ENCODE results near the gene PAPPA2.
"Not testable (repeated sequence)": the region's sequence is repeated elsewhere in the genome, so short reads cannot be mapped to it uniquely, and the experiment has no call there.

Gene PAPPA2

DNA sequence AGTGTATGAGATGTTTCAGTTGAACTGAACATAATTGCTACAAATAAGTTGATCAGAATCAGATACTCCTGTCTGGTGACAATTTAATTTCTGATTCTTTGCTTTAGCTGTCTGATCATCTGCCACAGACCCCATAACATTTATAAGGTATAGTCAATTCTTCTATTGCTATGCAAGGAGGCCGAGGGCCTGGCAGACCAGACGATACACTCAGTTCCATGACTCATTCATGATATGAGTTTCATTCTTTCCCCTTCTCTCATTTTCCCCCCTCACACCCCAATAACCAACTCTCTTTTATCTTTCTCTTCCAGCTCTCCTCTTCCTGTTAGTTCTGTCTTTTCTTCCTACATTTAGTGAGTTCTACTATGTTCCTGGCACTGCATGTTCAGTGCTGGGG, 236.8 kb downstream of the PAPPA2 start:
- no peak for DNase-seq

DNA sequence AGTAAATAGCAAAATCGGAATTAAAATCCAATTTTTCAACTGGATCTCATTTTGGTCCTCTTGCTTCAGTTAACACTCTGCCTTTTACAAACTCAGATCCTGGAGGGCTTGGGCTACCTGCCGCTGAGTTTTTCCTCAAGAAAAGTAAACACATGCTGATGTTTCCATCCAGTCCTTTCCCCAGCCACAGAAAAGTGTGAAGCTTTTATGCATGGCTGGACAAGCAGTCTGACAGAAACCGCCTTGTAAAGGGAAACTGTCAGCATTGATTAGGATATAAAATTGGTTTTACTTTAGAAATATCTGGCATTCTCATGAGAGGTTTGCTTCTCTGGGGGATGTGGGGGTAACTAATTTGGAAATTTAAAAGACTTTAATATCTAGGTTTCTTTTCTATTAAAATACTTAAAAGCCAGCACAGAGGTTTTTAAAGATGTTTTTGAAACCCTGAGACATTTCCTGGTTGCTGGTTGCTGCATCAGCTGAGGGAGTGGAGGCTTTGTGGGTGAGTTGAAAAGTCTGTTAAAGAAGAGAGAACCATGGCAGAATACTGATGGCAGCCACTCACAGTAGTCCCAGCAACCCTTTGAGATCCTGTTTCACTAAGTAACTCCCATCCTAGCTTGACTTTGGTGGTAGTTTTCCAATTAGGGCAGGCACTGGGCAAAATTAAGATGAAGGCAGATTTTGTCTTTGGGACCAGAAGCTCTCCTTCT, 238.3 kb downstream of the PAPPA2 start:
- DNase-seq, result no peak

DNA sequence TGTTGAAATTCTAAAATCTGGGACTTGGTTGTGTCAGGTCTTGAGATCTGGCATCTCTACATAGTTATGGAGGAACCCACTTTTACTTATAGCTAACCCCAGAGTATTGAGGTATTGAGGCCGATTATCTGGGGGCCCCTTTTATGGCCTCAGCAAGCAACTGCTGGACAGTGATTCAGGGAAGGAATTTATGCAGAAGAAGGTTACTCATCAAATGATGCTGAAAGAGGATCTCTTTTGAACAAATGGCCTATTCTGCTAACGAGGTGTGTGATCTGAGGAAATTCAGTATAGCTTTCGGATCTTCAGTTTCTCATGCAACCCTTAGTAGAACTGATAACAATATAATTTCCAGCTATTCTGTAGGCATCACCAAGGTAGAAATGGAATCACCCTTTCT, 239.9 kb downstream of the PAPPA2 start:
- no peak for DNase-seq

DNA sequence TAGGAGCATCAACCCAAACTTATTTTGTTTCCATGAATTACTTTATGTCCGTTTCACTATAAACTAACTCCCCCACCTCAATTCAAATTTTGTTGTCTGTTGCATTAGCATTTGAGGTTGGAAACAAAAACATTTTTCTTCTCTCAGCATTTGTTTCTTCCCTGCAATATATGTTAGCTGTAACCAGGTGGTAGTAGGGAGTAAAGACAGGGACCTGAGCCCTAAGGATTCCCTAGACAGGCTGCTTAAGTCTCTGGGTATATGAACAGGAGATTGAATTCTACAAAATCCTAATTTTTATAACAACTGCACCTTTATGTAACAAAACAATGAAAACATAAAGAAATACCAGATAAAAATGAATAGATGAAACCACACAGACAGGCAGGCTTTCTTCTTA, 242.6 kb downstream of the PAPPA2 start:
- DNase-seq, result no peak

DNA sequence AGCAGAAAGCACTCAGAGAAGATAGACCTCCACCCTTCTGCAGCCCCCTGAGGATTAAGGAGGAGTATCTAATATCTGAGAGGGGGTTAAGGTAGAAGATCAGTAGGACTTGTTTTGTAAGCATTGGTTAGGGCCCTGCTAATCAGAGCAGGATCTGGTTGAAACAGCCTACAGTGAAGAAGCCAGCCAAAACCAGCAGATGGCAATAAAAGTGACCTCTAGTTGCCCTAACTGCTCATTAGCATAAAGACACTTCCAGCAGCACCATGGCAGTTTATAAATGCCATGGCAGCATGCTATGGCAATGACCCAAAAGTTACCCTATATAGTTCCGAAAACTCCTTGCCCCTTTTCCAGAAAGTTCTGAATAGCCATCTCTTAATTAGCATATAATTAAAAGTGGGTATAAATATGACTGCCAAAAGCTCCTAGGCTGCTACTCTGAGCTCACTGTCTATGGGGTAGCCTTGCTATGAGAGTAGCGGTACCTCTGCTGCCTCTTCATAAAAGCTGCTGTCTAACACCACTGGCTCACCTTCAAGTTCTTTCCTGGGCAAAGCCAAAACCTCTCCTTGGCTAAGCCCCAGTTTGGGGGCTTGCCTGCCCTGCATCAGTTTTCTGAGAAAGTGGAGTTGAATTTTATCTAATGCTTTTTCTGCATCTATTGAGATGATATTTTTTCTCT, 254.2 kb downstream of the PAPPA2 start:
- DNase-seq, result no peak

DNA sequence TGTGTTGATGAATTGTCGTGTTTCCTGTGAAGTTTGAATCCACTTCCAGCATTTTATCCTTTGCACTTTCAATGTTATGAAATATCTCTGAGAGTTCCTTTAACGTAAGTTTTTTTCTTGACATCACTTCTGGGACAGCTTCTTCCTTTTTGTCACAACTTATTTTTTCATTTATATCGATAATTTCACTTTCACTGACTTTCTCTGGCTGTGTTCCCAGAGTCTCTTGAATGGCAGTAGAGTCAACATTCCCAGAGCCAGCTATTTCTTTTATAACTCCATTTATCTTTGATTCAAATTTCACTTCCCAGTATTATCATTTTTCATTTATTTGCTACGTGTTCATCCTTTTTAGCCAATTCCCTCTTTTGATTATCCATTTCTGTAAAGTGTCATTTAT, 256.5 kb downstream of the PAPPA2 start:
- no peak for DNase-seq

DNA sequence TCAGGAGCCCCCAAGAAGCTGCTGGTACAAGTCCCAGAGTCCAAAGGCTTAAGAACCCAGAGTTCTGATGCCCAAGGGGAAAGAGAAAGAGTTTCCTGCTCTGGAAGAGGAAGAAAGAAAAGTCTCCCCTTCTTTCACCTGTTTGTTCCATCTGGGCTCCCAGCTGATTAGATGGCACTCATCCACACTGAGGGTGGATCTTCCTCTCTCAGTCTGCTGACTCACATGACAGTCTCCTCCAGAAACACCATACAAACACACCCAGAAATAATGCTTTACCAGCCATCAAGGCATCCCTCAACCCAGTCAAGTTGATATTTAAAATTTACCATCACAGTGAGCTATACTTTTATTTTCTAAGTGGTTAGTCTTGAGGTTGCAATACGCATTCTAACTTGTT, 257.9 kb downstream of the PAPPA2 start:
- DNase-seq, result no peak

DNA sequence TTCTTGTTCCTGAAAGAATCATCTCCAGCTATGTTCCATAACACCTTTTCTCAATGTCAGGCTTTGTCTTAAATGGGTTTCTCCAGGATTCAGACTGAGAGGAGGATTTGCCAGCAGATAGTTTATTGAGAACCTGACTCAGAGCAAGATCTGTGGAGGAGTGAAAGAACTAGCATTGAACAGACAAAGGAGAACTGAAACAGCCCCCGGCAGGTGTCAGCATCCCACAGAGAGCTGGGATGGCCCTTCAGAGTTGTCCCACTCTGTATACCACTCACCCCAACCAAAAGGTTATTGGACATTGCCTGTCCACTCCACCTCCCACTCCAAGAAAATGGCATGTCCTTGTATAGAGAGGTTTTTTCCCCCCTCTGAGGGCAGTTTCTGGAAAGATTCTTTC, 270.7 kb downstream of the PAPPA2 start:
- no peak for DNase-seq

DNA sequence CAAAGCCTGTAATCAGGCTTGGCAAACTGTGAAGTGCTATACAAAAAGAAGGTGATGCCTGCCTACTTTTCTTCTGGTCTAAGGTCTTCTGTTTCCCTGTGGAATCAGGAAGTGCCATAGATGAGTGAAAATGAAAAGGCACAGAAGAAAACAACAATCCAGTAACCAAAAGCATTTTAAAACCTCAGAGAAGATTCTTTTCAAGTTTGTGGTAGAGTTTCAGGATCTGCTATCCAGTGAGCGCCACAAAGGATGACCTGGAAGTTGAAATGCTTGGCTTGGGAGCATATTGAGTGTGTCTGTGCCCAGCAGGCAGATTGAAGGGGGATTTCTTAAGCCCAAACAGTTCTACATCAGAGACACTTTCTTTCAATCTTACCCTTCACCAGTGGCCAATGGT, 272.2 kb downstream of the PAPPA2 start:
- DNase-seq, result no peak

DNA sequence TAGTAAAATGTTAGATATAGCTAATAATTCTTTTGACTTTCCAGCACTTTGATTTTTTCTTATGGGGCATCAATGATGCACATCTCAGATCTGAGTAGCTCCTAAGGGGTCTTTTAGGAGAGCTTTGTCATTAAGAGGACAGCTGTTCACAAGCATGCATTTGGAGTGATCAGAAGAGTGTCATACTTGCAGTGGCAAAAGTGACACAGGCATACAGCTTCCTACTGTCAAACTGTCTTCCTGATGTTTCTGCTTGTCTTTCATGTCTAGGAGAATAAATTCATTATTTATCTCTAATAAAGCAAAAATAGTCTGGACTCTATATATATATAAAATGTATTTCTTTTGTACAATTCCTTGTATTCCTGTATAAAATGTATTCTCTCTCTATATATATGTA, 273.0 kb downstream of the PAPPA2 start:
- no peak for DNase-seq

DNA sequence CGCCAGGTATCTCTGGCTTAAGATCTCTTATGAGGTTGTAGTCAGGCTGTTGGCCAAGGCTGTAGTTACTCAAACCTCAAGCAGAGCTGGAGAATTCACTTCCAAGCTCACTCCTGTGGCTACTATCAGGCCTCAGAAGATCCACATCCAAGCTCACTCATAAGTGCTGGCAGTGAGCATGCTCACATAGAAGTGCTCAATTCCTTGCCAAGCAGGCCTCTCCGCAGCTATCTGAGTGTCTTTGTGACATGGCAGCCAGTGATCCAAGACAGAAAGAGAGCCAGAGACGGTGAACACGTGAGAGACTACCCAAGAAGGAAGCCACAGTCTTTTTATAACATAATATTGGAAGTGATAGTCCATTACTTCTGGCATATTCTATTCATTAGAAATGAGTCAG, 278.2 kb downstream of the PAPPA2 start:
- DNase-seq, result no peak

DNA sequence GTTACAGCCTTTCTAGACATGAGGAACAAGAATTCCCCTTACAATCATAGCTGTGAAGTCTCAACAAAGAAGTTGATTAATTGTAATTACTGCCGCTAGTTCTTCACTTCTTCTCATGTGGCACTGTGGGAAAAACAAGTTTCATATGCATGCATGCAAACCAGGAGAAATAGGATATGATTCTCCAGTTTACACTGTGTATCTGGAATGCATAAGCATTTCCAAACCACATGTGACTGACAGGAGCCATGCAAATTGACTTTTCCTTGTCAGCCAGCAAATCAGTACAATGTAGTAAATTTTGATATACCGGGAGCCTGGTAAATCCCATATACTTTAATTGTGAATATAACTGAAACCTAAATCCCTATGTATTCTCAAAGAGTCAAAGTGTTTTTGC, 279.3 kb downstream of the PAPPA2 start:
- DNase-seq, result no peak

DNA sequence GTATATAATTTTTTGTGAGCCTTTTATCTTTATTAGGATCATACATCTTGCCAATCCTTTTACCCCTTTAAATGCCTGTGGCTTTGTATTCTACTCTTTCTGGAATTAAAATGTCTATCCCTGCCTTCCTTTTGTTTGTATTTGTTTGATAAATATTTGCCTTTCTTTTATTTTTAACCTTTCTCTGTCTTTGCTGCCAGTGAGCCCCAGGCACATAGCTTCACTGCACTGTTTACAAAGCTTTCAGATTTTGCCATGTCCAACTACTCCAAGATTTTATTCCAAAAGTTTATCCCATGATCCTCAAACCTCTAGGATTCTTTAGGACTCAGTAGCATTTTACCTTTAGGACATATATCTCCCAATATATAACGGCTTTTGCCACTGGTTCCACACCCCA, 281.2 kb downstream of the PAPPA2 start:
- no peak for DNase-seq

DNA sequence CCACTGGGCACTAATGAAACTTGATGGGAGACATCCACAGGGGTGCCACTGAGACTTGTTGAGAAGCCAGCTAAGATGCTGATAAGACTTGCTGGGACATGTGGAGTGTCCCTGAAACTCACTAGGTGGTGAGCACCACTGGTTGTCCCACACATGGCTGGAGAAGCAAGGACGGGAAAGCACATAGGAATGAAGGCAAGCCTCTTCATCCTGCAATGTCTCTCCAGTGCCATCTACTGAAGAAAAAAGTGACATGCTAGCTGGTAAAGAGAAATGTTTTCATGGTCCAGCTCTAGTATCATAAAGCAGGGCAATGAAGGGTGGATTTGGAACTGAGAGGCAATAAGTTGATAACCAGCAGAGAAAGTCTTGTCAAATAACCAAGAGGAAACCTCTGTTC, 283.0 kb downstream of the PAPPA2 start:
- DNase-seq, result no peak

DNA sequence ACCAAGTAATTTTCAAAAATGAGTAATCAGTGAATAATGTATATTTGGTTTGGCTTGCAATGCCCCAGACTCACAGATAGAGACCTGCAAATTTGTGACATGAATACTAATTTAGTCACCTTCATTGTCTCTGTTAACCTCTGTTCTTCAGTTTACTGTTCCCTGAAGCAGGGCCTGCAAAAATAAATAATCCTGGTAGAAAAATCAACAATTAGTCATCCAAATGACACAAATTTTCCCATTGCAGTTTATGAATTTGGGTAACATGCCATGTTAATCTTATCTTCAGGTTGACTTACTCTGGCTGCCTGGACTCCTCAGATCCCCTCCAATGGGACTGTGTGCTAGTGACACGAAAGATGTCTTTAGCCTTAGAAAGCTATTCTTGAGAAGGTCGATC, 289.5 kb downstream of the PAPPA2 start:
- no peak for DNase-seq

DNA sequence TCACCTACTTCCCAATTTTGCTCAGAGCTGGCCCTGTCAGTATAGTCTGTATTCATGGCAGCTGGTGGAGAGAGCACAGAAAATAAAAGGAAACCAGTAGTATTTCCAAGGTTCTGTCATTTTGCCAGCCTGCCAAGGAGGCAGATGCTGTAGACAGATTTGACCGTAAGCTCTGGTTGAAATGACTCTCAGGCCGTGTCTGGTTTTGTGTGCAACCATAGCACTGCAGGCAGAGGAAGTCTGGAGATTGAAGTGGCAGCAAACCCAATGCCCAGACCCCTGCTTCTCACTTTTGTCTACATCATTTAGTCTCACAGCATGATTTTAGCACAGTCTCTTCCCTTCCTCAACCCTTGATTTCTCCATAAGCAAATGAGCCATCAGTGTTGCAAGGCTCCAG, 291.7 kb downstream of the PAPPA2 start:
- DNase-seq, result no peak

DNA sequence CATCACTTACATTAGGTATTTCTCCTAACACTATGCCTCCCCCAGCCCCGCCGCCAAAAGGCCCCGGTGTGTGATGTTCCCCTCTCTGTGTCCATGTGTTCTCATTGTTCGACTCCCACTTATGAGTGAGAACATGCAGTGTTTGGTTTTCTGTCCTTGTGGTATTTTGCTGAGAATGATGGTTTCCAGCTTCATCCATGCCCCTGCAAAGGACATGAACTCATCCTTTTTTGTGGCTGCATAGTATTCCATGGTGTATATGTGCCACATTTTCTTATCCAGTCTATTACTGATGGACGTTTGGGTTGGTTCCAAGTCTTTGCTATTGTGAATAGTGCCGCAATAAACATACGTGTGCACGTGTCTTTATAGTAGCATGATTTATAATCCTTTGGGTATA, 293.8 kb downstream of the PAPPA2 start:
- not testable (repeated sequence) for DNase-seq

DNA sequence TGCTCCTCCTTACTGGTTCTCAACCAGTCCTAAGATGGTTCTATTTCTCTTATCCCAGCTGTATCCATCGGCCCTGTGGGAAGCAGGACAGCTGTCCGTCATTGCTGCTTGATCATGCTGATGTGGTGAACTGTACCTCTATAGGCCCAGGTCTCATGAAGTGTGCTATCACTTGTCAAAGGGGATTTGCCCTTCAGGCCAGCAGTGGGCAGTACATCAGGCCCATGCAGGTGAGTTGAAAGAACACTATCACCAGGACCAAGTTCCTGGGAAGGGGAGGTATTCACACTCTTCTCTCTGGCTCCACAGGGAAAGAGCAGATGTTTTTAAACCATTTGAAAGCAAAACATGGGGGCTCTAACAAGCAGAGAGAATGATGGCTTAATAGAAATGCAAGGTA, 302.6 kb downstream of the PAPPA2 start:
- DNase-seq, result no peak

DNA sequence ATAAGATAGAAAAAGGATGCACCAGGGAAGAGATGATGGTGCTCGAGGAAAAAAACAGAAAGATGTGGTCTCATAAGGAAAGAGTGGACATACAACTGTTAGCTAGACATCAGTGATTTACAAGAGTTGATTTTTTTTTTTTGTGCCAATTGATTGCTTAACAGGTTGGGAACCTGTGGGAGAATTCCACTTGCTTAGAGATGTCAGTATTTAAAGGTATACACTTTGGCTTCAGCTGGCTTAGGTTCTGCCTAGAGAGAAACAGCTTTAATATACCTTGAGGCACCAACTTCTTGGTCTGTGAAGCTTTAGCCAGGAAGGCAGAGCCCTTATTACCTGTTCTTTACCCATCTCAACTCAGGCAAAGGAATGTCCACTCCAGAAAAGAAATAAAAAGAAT, 303.8 kb downstream of the PAPPA2 start:
- no peak for DNase-seq

DNA sequence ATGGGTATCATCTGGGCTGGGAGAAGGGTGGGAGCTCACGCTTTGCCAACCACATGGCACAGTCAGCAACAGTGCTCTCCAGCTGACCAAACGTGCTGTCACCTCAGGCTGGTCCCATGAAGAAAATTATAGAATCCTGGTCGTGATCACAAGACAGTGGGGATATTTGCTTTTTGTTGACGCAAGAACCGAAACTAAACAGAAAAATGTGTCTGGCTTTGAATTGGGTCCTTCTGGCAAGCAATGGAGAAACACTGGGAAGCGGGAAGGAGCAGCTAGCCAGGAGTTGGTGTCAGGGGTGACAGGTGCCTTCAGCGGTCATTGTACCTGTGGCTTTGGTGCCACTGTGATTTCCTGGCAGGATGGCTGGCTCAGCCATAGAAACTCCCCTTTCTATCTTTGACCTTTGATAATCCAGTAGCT, 304.8 kb downstream of the PAPPA2 start:
- DNase-seq, result no peak

DNA sequence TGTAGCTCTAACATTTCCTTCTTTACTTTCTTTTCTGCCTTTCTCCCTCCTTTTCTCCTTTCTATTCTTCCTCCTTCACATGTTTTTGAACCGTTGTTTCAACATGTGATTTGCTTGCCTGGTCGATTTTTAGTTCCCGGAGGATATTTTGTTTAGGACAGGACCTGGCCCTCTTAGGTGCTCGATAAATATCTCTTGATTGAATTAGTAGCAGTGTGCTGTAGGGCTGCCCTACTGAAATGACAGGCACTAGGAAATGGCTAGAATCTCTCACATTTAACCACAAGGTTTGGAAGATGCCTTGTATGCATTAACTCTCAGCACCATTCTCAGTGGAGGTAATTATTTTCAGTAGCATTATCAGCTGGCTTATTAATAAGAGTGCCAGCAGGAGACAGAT, 305.6 kb downstream of the PAPPA2 start:
- no peak for DNase-seq

DNA sequence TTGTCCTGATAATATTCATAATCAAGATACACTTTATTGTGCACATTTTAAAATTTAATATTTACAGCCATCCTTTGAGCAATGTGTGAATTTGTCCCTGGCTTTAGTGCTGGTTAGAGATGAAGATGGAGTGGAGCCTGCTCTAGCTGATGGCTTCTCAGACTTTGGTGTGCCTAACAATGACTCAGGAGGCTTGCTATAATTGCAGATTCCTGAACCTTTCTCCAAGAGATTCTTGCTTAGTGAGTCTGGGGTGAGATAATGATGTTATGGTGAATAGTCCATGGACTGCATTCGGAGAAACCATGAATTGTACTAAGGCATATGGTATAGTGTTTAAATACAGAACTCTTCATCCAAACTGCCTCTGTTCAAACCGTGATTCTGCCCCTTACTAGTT, 307.1 kb downstream of the PAPPA2 start:
- no peak for DNase-seq

DNA sequence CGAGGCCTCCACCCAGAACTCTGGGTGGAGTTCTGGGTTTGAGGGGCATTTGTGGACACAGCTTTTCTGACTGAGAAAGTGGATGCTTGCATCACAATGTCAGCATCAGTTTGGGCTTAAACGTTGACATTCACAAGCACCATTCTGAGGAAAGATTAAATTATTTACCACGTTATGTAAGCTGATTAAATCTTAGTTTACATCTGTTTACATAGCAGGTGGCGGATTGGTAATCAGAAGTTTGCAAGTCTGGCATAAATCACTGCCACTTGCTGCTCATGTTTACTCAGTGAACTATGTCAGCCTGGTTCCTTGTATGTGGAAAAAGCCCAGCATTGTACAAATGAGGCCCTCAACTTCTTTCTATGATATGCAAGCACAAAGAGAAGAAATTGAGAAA, 310.1 kb downstream of the PAPPA2 start:
- DNase-seq, result no peak

DNA sequence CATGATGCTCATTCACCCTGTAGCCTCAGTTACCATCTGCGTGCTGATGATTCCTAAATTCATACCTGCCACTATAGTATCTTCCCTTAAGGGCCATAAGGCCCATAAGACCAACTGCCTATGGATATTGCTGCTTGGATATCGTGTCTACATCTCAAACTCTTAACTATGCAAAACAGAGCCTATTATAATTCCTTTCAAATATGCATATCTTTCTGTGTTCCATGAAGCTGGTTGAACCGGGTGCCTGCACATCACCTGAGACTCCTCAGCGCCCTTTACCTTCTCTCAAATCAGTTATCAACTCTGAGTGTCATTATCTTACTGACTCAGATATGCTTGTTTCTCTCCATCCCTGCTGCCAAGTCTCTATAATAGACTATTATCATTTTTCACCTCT, 311.2 kb downstream of the PAPPA2 start:
- no peak for DNase-seq

DNA sequence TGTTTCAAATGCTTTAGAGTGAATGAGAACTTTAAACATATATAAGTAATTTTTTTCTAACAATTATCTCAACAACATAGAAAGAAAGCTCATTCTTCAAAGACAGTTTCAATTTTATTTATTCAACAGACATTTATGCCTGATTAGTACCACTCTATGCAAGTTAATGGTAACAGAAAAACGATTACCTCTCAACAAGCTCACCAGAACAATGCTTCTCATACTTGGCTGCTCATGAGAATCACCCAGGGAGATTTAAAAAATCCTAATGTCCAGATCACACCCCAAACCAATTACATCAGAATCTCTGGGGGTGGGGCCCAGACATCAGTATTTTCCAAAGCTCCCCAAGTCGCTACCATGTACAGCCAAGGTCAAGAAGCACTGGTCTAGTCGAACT, 312.4 kb downstream of the PAPPA2 start:
- no peak for DNase-seq
